ENCODE measurements around the gene SLC10A7. TPM values are rescaled to one million over a fixed set of nuclear protein-coding genes. Genes with fewer than 3 reads are reported as not detected.
A peak's percentile ranks its signal among the peaks of the same experiment; 100 is the strongest.

The SLC10A7 gene
- total and polyA plus RNA-seq, 9 of the 15 experiments (the other 6 are each of a cell fraction or from before 2014, with no cell fraction given) = 6.4 to 22.8 (median 16.1) TPM

GRCh38 chr4:146336410-146336807, 185.3 kb downstream of the SLC10A7 start (continued):
- TF ChIP-seq ARID1B (IDR thresholded peaks at IDR 0.05) (peak; percentile 78), ILF3 (IDR thresholded peaks at IDR 0.05; ENCODE audit: borderline replicate concordance) (no peak), KAT7 (CRISPR knock-in tag; IDR thresholded peaks at IDR 0.05; ENCODE audit: borderline replicate concordance) (no peak), MCM5 (IDR thresholded peaks at IDR 0.05; ENCODE audit: low read depth) (no peak), ESRRB (CRISPR knock-in tag; IDR thresholded peaks at IDR 0.05; ENCODE audit: borderline replicate concordance) (no peak), HDAC2 (IDR thresholded peaks at IDR 0.05) (0 out of 2 replicates have a peak, but pooled peaks have one; percentile 17), NFE2 (IDR thresholded peaks at IDR 0.05; ENCODE audit: low read depth) (no peak), ATF2 (CRISPR knock-in tag; IDR thresholded peaks at IDR 0.05) (no peak), CBFA2T2 (conservative IDR thresholded peaks at IDR 0.05) (0 out of 2 replicates have a peak, but pooled peaks have one; percentile 12), FOXA1 (IDR thresholded peaks at IDR 0.05; ENCODE audit: borderline replicate concordance) (peak; percentile 89), SMARCE1 (IDR thresholded peaks at IDR 0.05) (peak; percentile 73; the same call in 1 of the 2 replicates), EP300 (IDR thresholded peaks at IDR 0.05; ENCODE audit: low read length) (peak; percentile 61), SMC3 (conservative IDR thresholded peaks at IDR 0.05; ENCODE audit: insufficient read depth, low read depth, low read length) (no peak), ATF3 (IDR thresholded peaks at IDR 0.05) (peak; percentile 49; the same call in 1 of the 2 replicates), ATF3 (CRISPR knock-in tag; conservative IDR thresholded peaks at IDR 0.05) (no peak)
- TF ChIP-seq, protein P1, sequence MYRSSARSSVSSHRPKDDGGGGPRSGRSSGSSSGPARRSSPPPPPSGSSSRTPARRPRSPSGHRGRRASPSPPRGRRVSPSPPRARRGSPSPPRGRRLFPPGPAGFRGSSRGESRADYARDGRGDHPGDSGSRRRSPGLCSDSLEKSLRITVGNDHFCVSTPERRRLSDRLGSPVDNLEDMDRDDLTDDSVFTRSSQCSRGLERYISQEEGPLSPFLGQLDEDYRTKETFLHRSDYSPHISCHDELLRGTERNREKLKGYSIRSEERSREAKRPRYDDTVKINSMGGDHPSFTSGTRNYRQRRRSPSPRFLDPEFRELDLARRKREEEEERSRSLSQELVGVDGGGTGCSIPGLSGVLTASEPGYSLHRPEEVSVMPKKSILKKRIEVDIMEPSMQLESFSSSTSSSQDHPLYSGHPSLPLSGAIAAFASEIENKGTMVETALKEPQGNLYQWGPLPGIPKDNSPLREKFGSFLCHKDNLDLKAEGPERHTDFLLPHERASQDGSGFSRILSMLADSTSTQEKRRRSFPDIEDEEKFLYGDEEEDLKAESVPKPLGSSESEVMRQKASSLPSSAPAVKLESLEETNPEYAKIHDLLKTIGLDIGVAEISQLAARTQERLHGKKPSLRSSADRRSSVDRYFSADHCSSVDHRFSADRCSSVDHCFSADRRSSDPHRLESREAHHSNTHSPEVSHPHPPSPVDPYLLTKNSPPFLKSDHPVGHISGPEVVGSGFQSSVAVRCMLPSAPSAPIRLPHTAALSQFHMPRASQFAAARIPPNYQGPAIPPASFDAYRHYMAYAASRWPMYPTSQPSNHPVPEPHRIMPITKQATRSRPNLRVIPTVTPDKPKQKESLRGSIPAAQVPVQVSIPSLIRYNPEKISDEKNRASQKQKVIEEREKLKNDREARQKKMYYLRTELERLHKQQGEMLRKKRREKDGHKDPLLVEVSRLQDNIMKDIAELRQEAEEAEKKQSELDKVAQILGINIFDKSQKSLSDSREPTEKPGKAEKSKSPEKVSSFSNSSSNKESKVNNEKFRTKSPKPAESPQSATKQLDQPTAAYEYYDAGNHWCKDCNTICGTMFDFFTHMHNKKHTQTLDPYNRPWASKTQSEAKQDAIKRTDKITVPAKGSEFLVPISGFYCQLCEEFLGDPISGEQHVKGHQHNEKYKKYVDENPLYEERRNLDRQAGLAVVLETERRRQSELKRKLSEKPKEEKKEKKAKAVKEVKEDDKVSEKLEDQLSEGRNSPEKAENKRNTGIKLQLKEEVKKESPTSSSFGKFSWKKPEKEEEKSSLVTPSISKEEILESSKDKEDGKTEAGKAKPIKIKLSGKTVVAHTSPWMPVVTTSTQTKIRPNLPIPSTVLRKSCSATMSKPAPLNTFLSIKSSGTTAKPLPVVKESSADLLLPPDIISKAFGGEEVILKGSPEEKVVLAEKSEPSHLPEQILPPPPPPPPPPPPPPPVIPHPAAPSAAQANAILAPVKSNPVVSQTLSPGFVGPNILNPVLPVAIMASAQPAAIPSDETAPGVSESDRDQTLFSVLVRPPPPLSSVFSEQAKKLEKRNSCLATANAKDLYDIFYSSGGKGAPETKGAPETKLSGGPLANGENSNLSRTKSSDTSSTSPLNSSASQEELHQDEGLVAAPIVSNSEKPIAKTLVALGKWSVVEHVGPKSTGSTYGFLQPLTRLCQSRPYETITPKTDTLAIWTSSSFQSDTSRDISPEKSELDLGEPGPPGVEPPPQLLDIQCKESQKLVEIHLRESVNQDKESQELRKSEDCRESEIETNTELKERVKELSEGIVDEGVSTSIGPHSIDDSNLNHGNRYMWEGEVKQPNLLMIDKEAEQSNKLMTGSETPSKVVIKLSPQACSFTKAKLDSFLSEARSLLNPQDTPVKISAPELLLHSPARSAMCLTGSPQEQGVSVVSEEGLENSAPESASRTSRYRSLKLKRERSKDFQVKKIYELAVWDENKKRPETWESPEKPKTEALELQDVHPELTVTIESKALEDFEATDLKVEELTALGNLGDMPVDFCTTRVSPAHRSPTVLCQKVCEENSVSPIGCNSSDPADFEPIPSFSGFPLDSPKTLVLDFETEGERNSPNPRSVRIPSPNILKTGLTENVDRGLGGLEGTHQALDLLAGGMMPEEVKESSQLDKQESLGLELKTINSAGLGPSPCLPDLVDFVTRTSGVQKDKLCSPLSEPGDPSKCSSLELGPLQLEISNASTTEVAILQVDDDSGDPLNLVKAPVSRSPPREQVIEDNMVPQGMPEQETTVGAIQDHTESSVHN (IDR thresholded peaks at IDR 0.05; ENCODE audit: borderline replicate concordance in 1 of 2, low read depth in 1 of 2) = peak in 1 of 2 experiments; percentile 68; a peak in 2 of 4 replicates
- TF ChIP-seq, protein P2, sequence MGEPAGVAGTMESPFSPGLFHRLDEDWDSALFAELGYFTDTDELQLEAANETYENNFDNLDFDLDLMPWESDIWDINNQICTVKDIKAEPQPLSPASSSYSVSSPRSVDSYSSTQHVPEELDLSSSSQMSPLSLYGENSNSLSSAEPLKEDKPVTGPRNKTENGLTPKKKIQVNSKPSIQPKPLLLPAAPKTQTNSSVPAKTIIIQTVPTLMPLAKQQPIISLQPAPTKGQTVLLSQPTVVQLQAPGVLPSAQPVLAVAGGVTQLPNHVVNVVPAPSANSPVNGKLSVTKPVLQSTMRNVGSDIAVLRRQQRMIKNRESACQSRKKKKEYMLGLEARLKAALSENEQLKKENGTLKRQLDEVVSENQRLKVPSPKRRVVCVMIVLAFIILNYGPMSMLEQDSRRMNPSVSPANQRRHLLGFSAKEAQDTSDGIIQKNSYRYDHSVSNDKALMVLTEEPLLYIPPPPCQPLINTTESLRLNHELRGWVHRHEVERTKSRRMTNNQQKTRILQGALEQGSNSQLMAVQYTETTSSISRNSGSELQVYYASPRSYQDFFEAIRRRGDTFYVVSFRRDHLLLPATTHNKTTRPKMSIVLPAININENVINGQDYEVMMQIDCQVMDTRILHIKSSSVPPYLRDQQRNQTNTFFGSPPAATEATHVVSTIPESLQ (CRISPR knock-in tag; IDR thresholded peaks at IDR 0.05) = no peak

All from K562 (cell line).